Stimulated activated CD4-positive, alpha-beta T cell treated with anti-CD3 and anti-CD28 coated beads, Interleukin-2, amount 100 ng/mL, for 4 hours (primary cell): ENCODE results near the gene SPAG9.
A peak's percentile ranks its signal among the peaks of the same experiment; 100 is the strongest.
"Not testable (repeated sequence)": the region's sequence is repeated elsewhere in the genome, so short reads cannot be mapped to it uniquely, and the experiment has no call there.

ENCODE experiments used
- DNase-seq: peaks from one replicate; pipeline ENCODE4 v3.0.0-alpha.2; 2020; ENCODE audit warnings: low read depth

Gene SPAG9

DNA sequence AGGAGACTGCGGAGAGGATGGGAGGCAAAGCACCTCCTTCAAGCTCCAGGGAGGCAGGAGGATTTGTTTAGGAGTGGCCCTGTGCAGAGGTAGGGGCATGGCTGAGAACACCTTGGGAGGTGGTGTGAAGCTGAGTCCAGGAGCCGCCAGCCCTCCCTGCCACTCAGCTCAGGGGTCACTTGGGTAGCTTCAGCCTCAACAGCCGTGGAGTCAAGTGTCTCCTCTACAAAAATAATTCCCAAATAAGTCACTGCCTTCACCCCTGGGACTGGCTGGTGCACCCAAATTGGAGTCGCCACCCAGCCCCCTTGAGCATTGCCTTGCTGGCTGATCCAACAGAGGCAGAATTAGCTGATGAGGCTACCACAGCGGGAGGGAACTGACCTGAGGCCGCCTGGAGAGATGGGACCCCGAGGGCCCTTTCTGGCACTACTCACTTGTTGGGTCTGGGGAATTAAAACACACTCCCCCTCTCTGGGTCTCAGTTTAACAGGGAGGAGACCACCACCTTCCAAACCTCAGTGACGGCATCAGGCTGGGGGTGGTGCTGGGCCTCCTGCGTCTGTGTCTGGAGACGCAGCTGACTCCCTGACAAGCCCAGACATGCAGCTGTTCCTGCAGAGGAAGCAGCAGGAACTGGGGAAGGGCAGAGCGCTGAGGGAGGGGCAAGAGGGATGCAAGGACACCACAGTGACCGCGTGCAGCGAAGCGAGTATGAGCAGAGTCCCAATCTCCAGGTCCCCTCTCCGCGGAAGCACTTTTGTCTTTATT is 166.7 kb downstream of the SPAG9 start:
- no peak for DNase-seq

DNA sequence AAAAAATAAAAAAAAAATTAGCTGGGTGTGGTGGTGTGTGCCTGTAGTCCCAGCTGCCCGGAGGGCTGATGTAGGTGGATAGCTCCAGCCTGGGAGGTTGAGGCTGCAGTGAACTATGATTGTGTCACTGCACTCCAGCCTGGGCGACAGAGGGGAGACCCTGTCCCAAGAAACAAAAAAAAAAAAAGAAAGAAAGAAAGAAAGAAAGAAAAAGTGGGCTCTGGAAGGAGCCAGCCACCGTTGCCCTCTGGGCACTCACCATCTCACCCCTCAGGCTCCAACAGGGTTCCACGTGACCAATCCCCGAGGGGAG is 167.2 kb downstream of the SPAG9 start:
- no peak for DNase-seq

DNA sequence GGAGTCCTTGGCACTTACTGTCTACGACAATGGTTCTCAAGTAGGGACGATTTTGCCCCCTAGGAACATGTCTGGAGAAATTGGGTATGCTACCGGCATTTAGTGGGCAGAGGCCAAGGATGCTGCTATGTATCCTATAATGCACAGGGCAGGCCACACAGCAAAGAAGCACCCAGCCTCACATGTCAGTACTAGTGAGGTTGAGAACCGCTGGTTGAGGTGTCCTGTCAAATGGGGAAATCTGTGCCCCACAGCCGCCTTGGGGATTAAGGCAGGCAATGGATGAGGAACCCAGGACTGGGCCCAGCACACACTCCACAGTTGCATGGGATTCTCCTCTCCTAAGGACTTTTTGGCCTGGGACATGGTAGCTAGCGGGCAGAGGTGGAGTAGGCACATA is 167.8 kb downstream of the SPAG9 start:
- DNase-seq, result no peak

DNA sequence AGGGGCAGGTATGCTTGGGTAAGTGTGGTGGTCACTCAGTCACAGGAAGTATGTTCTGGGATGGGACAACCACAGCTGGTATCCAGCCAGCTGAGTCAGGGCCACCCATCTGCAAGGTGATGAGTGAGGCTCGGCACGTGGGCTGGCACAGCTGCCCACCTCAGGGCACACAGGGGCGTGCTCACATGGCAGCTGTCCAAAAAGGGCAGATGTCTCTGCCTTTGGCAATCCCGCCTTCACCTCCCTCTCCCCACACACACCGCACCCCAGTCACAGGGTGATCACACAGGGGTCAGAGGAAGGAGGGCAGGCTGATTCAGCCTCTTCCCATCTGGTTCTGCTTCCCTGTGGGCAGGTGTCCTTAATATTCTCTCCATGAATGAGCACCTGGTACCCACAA is 168.7 kb downstream of the SPAG9 start:
- DNase-seq, result no peak

DNA sequence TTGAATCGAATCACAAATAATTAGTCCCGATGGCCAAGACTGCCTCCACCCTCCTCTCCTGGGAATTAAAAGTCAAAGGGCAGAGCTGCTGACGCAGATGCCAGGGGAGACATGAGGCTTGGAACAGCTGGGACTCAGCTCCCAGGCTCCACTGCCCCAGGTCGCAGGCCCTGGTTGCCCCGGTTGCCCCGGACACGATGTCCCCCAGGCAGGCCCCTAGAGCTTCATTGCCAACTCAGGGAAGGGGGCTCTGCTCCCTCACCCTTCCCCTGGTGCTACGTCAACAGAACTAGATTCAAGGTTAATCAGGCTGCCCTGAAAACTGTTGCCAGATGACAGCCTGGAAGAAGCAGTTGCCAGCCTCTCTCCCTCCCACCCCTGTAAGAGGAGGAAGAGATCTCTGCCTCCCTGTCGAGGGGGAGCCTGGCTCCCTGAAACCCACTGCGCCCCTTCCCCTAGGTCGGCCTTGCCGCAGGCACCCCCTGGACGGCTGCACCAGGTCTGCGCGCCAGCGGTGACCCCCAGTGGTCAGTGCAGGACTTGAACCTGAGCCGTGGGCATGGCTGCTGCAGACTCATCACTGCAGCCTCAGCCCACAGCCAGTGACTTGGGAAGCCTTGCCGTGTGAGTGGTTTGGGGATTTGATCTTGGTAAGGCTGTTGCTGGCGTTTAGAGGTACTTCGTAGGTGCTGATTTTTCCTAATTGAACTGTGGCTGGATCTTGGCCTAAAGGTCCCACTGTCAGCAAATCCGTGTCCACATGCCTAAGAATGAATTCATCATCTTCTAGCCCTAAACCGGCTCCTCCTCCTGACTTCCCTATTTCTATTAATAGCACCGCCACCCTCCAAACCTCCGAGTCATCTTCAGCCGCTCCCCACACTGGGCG is 170.4 kb downstream of the SPAG9 start:
- no peak for DNase-seq

DNA sequence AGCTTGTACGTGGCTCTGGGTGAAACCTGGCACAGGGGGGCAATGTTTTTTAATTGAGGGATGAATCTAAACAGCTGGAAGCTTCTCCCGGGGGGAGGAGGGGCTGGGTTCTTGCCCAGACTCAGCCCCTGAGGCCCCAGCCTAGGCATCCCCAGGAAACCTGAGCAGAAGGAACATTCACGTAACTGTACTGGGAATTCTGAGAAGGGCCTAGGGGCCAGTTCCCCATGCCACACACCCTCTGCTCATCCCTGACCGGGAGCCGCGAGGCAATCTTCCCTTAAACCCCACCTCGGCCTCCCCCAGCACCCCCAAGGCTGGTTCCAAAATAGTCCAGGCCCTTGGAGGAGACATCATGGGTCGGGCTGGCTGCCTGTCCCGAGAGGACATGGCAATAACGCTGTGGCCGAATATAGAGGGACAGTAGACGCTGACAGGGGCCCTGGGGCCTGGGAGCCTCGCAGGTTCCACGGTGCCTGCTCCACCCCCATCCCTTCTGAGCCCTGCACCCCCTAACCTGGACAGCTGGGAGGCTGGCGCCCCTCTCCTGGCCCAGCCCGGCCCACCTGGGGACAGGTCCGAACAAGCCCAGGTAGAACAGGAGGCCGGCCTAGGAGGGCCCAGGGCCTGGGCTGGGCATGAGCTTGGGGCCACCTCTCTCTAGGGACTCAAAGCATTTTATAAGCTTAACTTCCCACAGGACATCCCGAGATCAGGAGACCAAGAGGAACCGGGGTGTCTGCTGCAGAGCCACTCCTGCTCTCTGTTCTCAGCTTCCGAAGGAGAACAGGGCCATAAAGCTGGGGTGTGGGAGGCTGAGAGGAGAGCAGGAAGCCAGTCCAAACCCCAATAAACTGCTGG is 171.3 kb downstream of the SPAG9 start:
- DNase-seq, result no peak

DNA sequence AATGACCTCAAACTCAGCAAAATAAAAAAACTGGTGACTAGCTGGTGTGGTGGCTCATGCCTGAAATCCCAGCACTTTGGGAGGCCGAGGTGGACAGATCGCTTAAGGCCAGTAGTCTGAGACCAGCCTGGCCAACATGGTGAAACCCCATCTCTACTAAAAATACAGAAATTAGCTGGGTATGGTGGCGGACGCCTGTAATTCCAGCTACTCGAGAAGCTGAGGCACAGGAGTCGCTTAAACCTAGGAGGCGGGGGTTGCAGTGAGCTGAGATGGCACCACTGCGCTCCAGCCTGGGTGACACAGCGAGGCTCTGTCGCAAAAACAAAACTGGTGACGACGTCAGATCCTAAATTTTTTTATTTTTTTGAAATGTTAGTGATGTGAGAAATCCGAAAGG is 172.0 kb downstream of the SPAG9 start:
- DNase-seq, result no peak

DNA sequence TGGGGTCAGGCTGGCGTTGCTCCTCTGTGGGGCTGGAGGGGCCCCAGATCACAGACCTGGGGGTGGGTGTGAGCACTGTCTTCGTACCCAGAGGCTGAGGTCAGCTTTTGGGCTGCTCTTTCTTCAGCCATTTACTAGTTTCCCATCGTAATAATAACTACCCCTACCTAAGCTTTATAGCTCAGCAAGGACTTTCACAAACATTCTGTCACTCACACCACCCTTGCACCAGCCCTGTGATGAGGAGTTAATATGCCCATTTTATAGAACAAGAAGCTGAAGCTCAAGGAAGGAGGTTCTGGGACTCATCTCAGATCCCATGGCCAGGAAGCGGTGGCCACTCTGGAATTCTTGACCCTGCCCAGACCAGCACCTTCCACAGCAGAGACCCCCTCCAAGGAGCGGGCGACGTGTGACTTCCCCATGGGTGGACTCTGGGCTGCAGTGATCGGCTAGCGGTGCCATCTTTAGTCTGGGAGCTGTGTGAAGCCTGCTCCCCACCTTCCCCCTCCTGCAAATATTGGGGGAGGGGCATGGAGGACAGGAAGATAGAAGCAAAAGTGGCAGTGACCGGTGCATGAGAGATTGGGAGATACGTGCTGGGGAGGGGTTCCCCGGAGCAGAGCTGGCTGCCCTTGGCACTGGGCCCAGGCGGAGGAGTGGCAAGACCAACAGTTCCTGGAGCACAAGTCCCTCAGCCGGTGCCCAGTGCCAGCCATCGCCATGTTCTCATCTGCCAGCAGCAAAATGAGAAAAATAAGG is 172.7 kb downstream of the SPAG9 start:
- no peak for DNase-seq

DNA sequence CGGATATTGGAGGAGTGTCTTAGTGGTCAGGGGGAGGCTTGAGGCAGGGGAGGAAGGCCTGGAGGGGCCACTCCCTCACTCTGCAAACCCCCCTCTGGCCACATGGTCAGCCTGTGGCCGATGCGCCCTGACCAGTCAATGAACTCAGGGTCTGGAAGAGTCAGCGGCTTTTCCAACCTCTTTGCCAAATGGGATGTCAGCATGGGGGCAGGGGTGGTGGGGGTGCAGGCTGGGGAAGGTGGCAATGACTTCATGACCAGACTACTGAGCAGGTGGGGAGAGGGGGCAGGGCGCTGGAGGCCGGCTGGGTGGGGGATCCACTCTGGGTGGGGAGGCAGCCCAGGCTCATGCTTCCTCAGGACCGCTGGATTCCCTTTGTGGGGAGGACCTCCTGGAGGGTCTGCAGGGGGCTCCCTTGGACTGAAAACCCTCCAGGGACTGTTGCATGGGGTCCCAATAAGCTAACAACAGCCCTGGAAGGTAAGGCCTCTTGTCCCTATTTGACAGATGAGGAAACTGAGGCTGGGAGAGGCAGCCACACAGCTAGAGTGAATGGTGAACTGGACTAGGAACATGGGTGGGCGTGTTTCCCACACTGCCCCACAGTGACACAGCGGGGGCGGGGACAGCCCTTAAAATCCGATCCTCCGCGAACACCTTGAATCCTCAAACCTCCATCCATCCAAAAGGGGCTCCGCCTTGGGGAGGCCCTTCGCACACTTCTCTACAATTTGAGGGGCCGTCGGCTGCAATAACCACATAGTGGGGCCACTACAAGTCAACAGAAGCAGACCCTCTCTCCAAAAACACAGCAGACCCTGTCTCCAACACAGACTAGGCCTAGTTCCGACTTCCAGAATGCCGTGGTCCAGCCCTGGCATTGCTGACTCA is 173.5 kb downstream of the SPAG9 start:
- DNase-seq, result no peak

DNA sequence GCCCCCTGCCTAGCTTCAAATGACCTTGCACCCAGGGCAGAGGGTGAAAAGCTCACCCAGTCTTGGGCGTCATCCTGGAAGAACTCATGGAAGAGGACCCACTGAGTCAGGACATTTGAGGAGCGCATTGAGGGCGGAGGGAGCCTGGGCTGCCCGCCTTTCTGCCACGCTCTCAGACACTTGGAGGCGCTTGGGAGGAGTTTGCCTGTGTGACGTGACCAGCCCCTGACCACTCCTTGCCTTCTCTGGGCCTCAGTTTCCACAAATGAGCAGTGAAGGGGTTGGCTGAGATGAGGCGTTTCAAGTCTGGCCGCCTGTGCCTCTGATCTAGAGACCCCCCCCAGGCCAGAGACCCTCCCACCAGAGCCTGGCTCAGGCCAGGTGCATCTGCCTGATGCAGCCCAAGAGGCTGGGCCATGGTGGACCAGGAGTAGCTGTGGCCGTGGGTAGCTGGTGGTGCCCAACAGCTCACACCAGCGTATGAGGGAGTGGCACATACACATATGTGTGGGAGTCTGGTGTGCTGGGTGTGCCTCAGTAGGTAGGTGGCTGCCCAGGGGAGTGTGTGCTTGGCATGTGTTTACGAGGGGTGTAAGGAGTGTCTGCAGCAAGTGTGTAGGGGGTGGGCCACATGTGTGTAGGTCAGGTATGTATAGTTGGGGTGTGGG is 174.3 kb downstream of the SPAG9 start:
- DNase-seq, result no peak

DNA sequence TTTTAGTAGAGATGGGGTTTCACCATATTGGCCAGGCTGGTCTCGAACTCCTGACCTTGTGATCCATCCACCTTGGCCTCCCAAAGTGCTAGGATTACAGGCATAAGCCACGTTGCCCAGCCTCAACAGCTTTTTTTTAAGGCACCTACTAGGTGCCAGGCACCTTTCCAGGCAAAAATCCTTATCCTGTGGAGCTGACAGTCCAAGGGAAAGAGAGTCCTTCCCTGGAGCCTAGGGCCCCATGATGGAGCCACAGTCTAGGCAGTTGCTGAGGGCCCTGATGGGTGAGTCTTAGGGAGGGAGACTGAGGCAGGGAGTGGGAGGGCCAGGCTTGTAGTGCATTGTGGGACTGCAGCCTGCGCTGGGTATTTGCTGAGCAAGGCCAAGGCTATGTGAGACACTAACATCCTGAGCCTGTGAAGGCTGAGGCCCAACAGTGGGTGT is 174.9 kb downstream of the SPAG9 start:
- DNase-seq, result no peak

DNA sequence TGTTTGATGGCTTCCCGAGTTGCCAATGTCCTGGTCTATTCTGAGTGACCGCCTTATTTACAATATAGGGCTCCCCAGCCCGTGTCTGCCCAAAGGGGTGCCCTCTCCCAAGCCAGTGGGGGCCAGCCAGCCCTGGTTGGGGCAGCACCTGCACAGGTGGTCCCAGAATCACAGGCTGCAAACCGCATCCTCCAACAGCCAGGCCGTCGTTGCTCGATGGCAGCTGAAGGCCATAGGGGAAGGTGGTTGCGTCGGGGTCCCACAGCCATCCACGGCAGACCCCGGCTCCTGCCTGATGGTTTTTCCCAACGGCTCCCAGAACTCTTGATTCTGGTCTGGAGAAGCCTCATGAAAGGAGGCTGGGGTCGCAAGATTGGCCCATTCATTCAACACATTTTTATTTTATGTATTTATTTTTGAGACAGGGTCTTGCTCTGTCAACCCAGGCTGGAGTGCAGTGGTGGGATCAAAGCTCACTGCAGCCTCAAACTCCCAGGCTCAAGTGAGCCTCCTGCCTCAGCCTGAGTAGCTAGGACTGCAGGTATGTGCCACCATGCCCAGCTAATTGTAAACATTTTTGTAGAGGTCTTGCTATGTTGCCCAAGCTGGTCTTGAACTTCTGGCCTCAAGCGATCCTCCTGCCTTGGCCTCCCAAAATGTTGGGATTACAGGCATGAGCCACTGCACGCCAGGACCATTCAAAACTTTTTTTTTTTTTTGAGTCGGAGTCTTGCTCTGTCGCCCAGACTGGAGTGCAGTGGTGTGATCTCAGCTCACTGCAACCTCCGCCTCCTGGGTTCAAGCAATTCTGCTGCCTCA is 175.6 kb downstream of the SPAG9 start:
- no peak for DNase-seq

DNA sequence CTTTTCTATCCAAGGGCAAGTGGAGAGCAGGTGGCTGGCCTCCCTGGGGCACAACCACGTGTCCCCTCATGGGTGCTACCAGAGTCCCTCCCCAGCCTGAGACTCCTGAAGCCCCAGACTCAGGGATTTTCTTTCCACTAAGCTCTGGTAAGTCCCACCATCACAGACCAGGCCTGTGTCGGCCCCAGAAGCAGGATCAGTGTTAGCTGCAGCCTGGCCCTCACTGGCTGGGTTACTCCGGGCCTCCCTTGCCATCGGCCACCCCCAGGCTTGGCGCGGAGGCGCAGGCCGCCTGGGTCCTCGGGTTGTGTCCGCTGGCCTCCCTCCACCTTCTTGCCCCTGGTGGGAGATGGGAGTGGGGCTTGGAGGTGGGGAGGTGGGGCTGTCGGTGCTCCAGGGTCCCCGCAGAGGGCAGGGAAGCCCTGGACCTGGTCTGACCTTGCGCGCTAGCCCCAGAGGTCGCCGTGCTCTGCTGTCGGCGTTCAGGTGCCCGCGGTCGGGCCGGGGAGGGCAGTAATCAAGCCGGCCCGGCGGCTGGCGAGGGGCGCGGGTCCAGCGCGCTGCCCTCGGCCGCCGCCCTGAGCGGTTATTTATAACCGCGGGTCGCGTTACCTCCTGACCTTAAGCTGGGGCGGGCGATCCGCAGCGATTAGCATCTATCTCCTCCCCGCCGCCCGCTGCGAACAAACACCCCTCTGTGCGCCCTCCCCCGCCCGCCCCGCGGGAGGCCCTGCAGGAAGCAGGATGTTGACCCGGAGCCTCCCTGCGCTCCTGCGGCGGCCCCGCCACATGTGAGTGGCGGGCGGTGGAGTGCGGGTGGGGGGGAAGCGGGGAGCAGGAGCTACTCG is 176.4 kb downstream of the SPAG9 start:
- peak; percentile 53 for DNase-seq

DNA sequence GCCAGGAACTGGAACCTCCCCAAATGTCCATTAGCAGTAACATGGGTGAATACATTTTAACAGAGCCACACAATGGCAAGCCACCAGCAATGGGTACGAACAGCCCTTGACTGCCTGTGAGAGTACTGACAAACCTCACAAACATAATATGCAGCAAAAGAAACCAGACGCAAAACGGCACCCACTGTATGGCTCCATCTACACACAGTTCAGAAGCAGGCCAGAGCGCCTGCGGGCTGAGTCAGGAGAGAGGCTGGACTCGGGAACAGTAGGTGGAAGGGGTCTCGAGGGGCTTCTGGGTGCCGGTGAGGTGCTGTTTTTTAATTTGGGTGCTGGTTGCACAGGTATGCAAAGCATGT is 177.1 kb downstream of the SPAG9 start:
- DNase-seq, result no peak

DNA sequence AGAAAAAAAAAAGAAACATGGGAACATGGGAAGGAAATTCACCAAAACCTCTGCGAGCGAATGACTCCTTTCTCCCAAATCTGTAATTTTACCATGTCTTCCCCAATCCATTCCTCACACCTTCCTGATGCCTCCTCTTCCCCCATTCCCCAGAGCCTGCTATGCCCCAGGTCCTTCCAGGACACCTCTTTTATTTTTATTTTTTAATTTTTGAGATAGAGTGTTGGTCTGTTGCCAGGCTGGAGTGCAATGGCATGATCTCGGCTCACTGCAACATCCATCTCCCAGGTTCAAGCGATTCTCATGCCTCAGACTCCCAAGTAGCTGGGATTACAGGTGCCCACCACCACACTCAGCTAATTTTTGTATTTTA is 179.0 kb downstream of the SPAG9 start:
- not testable (repeated sequence) for DNase-seq

DNA sequence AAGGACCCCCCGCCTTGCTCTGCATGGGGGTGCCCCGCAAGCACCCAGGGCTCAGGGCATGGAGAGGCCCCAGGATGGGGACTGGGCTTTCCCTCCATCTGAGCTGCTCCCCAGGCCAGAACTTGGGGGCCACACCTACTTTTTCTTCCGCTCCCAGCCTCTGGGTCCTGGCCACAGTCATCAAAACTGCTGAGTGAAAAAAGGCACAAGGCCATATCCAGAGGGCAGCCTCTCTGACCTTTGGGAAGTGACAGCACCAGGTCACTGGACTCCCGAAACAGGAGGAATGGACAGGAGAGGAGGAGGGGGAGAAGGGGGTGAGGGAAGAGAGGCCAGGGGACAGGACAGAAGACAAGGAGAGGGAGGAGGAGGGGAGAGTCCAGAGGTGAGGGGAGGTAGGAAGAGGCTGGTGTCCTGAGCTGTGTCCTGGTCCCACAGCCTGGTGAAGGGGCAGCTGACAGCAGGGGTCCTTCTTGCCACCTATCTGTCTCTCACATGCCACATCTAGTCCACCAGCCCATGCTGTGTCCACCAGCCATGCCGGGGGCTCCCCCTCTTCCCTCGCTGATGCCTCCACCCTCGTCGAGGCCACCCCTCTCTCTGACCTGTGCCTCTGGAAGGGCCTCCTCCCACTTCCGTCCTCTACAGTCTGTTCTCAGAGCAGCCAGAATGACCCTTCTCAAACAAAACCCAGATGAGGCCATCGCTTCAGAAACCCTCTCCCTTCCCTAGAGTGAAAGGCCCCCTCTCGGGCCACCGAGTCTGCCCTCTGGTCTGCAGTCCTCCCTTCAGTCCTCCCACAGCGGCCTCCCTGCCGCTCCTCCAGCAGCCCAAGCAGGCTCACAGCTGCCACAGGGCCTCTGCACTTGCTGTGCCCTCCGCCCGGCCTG is 180.6 kb downstream of the SPAG9 start:
- DNase-seq, result no peak

DNA sequence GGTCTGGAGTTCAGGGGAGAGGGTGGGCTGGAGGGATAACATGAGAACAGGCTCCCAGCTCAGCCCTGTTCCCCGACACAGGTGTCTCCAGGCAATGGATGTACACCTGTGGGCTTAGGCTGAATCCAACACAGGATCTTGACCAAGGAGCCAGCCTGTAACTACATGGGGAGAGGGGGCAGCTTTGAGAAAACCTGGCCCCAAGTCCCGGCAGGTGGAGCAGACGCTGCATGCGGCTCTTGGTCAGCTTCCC is 181.2 kb downstream of the SPAG9 start:
- DNase-seq, result no peak
